ENCODE data around the gene CDK2AP2. TPM values are rescaled to one million over a fixed set of nuclear protein-coding genes. Genes with fewer than 3 reads are reported as not detected.
A peak's percentile ranks its signal among the peaks of the same experiment; 100 is the strongest.

The CDK2AP2 gene
- total and polyA plus RNA-seq, 2 experiments from 2014 or later = 29.6 to 55.2 TPM

- H3K9me3 ChIP-seq (ENCODE audit: low read depth) = no peaks in the 10 kb centered on the region
- no peak overlapping the region for H3K4me3 ChIP-seq
- 0 out of 2 replicates have a peak, but pooled peaks cover 4% of the 10 kb centered on the region for H3K27me3 ChIP-seq (replicated peaks; ENCODE audit: insufficient read depth)
- H4K20me1 ChIP-seq (ENCODE audit: insufficient read depth) = no peaks in the 10 kb centered on the region
- 48 to 53% methylated on average over 2 of the region's 2 CpGs for WGBS, 2 experiments (ENCODE audit: low coverage in 1 of 2, low lambda C conversion rate in 2 of 2, missing lambda C conversion rate in 2 of 2)
- no peak overlapping the region for H3K27ac ChIP-seq
- 0 out of 2 replicates have a peak, but pooled peaks cover 3% of the 10 kb centered on the region for H3K4me1 ChIP-seq (ENCODE audit: insufficient read depth)
- no peak overlapping the region for H3K4me2 ChIP-seq (ENCODE audit: unreplicated experiment)
- no peak overlapping the region for H3K9ac ChIP-seq
- H2AFZ ChIP-seq = no peak overlapping the region
- no peaks in the 10 kb centered on the region for H3K79me2 ChIP-seq (ENCODE audit: insufficient read depth)
- no peaks in the 10 kb centered on the region; the same call in 1 of the 2 replicates for H3F3A ChIP-seq (ENCODE audit: insufficient read depth)
- no peak for DNase-seq
- no peaks in the 10 kb centered on the region for H3K36me3 ChIP-seq (ENCODE audit: low read depth)
- in situ Hi-C loops (cut with MboI) = no loop called here
- TF ChIP-seq EZH2 (IDR thresholded peaks at IDR 0.05; ENCODE audit: insufficient read depth, poor library complexity, severe bottlenecking) = no peak
- TF ChIP-seq EZH2phosphoT487 (IDR thresholded peaks at IDR 0.05; ENCODE audit: insufficient read depth, low read depth) = no peak
- H3K9me2 ChIP-seq (ENCODE audit: insufficient read depth) = no peaks in the 10 kb centered on the region
Observed at GRCh38 chr11:67532889-67533288, 24.9 kb upstream of the CDK2AP2 start.

GRCh38 chr11:67530282-67530592 is 22.3 kb upstream of the CDK2AP2 start:
- Histone ChIP-seq H3K27me3 (replicated peaks; ENCODE audit: insufficient read depth) (0 out of 2 replicates have a peak, but pooled peaks cover 4% of the 10 kb centered on the region), H3K27ac (no peak overlapping the region), H3K36me3 (ENCODE audit: low read depth) (no peaks in the 10 kb centered on the region), H3K9me3 (ENCODE audit: low read depth) (no peaks in the 10 kb centered on the region), H3F3A (ENCODE audit: insufficient read depth) (no peaks in the 10 kb centered on the region; the same call in 1 of the 2 replicates), H3K79me2 (ENCODE audit: insufficient read depth) (no peaks in the 10 kb centered on the region), H2AFZ (no peak overlapping the region), H4K20me1 (ENCODE audit: insufficient read depth) (no peaks in the 10 kb centered on the region), H3K9me2 (ENCODE audit: insufficient read depth) (peaks cover 3% of the 10 kb centered on the region; the same call in 1 of the 2 replicates), H3K4me2 (ENCODE audit: unreplicated experiment) (no peak overlapping the region), H3K4me1 (ENCODE audit: insufficient read depth) (0 out of 2 replicates have a peak, but pooled peaks cover 3% of the 10 kb centered on the region), H3K4me3 (no peak overlapping the region), H3K9ac (no peak overlapping the region)
- 12 to 15% methylated on average over 5 of the region's 5 CpGs for WGBS, 2 experiments (ENCODE audit: low coverage in 1 of 2, low lambda C conversion rate in 2 of 2, missing lambda C conversion rate in 2 of 2)
- peak; percentile 61 for DNase-seq
- TF ChIP-seq EZH2 (IDR thresholded peaks at IDR 0.05; ENCODE audit: insufficient read depth, poor library complexity, severe bottlenecking) (no peak), EZH2phosphoT487 (IDR thresholded peaks at IDR 0.05; ENCODE audit: insufficient read depth, low read depth) (no peak)
- in situ Hi-C loops (cut with MboI) = no loop called here

GRCh38 chr11:67528376-67528775 is 20.4 kb upstream of the CDK2AP2 start:
- Histone ChIP-seq H3K4me2 (ENCODE audit: unreplicated experiment) (no peak overlapping the region), H3K4me3 (no peak overlapping the region), H3K9me3 (ENCODE audit: low read depth) (no peaks in the 10 kb centered on the region), H2AFZ (no peak overlapping the region), H3K36me3 (ENCODE audit: low read depth) (no peaks in the 10 kb centered on the region), H3K4me1 (ENCODE audit: insufficient read depth) (0 out of 2 replicates have a peak, but pooled peaks cover 3% of the 10 kb centered on the region), H3K27ac (no peak overlapping the region), H3K9me2 (ENCODE audit: insufficient read depth) (peaks cover 3% of the 10 kb centered on the region; the same call in 1 of the 2 replicates), H4K20me1 (ENCODE audit: insufficient read depth) (no peaks in the 10 kb centered on the region), H3F3A (ENCODE audit: insufficient read depth) (no peaks in the 10 kb centered on the region; the same call in 1 of the 2 replicates), H3K9ac (no peak overlapping the region), H3K27me3 (replicated peaks; ENCODE audit: insufficient read depth) (0 out of 2 replicates have a peak, but pooled peaks cover 4% of the 10 kb centered on the region), H3K79me2 (ENCODE audit: insufficient read depth) (no peaks in the 10 kb centered on the region)
- DNase-seq = no peak
- in situ Hi-C loops (cut with MboI) = no loop called here
- WGBS, 2 experiments (ENCODE audit: low coverage in 1 of 2, low lambda C conversion rate in 2 of 2, missing lambda C conversion rate in 2 of 2) = 73 to 78% methylated on average over 4 of the region's 4 CpGs
- TF ChIP-seq EZH2phosphoT487 (IDR thresholded peaks at IDR 0.05; ENCODE audit: insufficient read depth, low read depth) = no peak
- no peak for TF ChIP-seq EZH2 (IDR thresholded peaks at IDR 0.05; ENCODE audit: insufficient read depth, poor library complexity, severe bottlenecking)

GRCh38 chr11:67525275-67525976 is 17.5 kb upstream of the CDK2AP2 start:
- WGBS, 2 experiments (ENCODE audit: low coverage in 1 of 2, low lambda C conversion rate in 2 of 2, missing lambda C conversion rate in 2 of 2) = 12% methylated on average over 5 of the region's 5 CpGs
- H3F3A ChIP-seq (ENCODE audit: insufficient read depth) = no peaks in the 10 kb centered on the region; the same call in 1 of the 2 replicates
- H3K4me3 ChIP-seq = no peak overlapping the region
- no peaks in the 10 kb centered on the region for H3K27me3 ChIP-seq (replicated peaks; ENCODE audit: insufficient read depth)
- 0 out of 2 replicates have a peak, but pooled peaks cover 3% of the 10 kb centered on the region for H3K4me1 ChIP-seq (ENCODE audit: insufficient read depth)
- H3K9ac ChIP-seq = no peak overlapping the region
- TF ChIP-seq EZH2 (IDR thresholded peaks at IDR 0.05; ENCODE audit: insufficient read depth, poor library complexity, severe bottlenecking) (no peak), EZH2phosphoT487 (IDR thresholded peaks at IDR 0.05; ENCODE audit: insufficient read depth, low read depth) (no peak)
- H4K20me1 ChIP-seq (ENCODE audit: insufficient read depth) = no peaks in the 10 kb centered on the region
- H3K36me3 ChIP-seq (ENCODE audit: low read depth) = no peaks in the 10 kb centered on the region
- H3K27ac ChIP-seq = no peak overlapping the region
- in situ Hi-C loops (cut with MboI) = no loop called here
- no peaks in the 10 kb centered on the region for H3K79me2 ChIP-seq (ENCODE audit: insufficient read depth)
- H3K9me2 ChIP-seq (ENCODE audit: insufficient read depth) = peaks cover 3% of the 10 kb centered on the region; the same call in 1 of the 2 replicates
- no peaks in the 10 kb centered on the region for H3K9me3 ChIP-seq (ENCODE audit: low read depth)
- H3K4me2 ChIP-seq (ENCODE audit: unreplicated experiment) = no peak overlapping the region
- no peak overlapping the region for H2AFZ ChIP-seq
- no peak for DNase-seq

All from GM23248 (cell line).